RWPE2 (cell line): ENCODE data around the gene CMSS1.

ENCODE experiments used
- ATAC-seq: fragments of 200-7000 bp; cut with Tn5 transposase; 3 replicates; pipeline ENCODE4 v1.9.1; 2021; ENCODE audit warnings: low read depth
- DNase-seq: peaks from one replicate; pipeline ENCODE4 v3.0.0-alpha.2; 2020; ENCODE audit warnings: low spot score
- H3K27ac ChIP-seq: fragments of 450-650 bp; 2 replicates; pipeline ENCODE4 v1.5.1; 2017; ENCODE audit warnings: mild to moderate bottlenecking; ENCODE audit not compliant: poor library complexity, severe bottlenecking
- H3K27me3 ChIP-seq: fragments of 250-450 bp; sonication (Bioruptor Pico); 2 replicates; pipeline ENCODE4 v1.5.1; 2021; ENCODE audit warnings: mild to moderate bottlenecking, moderate library complexity; ENCODE audit not compliant: insufficient read depth, poor library complexity, severe bottlenecking
- H3K36me3 ChIP-seq: fragments of 250-450 bp; sonication (Bioruptor Pico); 2 replicates; pipeline ENCODE4 v1.5.1; 2020; ENCODE audit warnings: low read depth, mild to moderate bottlenecking, moderate library complexity
- H3K4me1 ChIP-seq: fragments of 250-450 bp; sonication (Bioruptor Pico); 2 replicates; pipeline ENCODE4 v1.5.1; 2021; ENCODE audit warnings: mild to moderate bottlenecking, moderate library complexity; ENCODE audit not compliant: insufficient read depth, poor library complexity, severe bottlenecking
- H3K4me3 ChIP-seq: fragments of 250-450 bp; sonication (Bioruptor Pico); 2 replicates; pipeline ENCODE4 v1.5.1; 2021; ENCODE audit warnings: mild to moderate bottlenecking, moderate library complexity; ENCODE audit not compliant: severe bottlenecking
- H3K9me3 ChIP-seq: fragments of 250-450 bp; sonication (Bioruptor Pico); 2 replicates; pipeline ENCODE4 v1.5.1; 2021; ENCODE audit warnings: mild to moderate bottlenecking, moderate library complexity; ENCODE audit not compliant: severe bottlenecking
- TF ChIP-seq, protein P1 (sequence below): fragments of 450-650 bp; IDR thresholded peaks from one replicate; pipeline ENCODE4 v1.5.1; 2017; ENCODE audit warnings: mild to moderate bottlenecking, moderate library complexity; ENCODE audit not compliant: poor library complexity, severe bottlenecking

The CMSS1 gene

GRCh38 chr3:100081311-100081710, 263.6 kb downstream of the CMSS1 start:
- TF ChIP-seq, protein P1, sequence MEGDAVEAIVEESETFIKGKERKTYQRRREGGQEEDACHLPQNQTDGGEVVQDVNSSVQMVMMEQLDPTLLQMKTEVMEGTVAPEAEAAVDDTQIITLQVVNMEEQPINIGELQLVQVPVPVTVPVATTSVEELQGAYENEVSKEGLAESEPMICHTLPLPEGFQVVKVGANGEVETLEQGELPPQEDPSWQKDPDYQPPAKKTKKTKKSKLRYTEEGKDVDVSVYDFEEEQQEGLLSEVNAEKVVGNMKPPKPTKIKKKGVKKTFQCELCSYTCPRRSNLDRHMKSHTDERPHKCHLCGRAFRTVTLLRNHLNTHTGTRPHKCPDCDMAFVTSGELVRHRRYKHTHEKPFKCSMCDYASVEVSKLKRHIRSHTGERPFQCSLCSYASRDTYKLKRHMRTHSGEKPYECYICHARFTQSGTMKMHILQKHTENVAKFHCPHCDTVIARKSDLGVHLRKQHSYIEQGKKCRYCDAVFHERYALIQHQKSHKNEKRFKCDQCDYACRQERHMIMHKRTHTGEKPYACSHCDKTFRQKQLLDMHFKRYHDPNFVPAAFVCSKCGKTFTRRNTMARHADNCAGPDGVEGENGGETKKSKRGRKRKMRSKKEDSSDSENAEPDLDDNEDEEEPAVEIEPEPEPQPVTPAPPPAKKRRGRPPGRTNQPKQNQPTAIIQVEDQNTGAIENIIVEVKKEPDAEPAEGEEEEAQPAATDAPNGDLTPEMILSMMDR = no peak
- no peak overlapping the region for H3K4me3 ChIP-seq
- ATAC-seq (no peak), DNase-seq (no peak)
- no peaks in the 10 kb centered on the region for H3K36me3 ChIP-seq
- H3K27me3 ChIP-seq = no peaks in the 10 kb centered on the region
- no peaks in the 10 kb centered on the region for H3K9me3 ChIP-seq
- H3K4me1 ChIP-seq = no peaks in the 10 kb centered on the region
- H3K27ac ChIP-seq = no peak overlapping the region

GRCh38 chr3:100081986-100082692, 264.5 kb downstream of the CMSS1 start:
- no peak overlapping the region for H3K27ac ChIP-seq
- no peaks in the 10 kb centered on the region for H3K27me3 ChIP-seq
- no peak for ATAC-seq
- no peak for DNase-seq
- no peaks in the 10 kb centered on the region for H3K36me3 ChIP-seq
- no peaks in the 10 kb centered on the region for H3K9me3 ChIP-seq
- TF ChIP-seq, protein P1 = no peak
- H3K4me1 ChIP-seq = no peaks in the 10 kb centered on the region
- H3K4me3 ChIP-seq = no peak overlapping the region

DNA sequence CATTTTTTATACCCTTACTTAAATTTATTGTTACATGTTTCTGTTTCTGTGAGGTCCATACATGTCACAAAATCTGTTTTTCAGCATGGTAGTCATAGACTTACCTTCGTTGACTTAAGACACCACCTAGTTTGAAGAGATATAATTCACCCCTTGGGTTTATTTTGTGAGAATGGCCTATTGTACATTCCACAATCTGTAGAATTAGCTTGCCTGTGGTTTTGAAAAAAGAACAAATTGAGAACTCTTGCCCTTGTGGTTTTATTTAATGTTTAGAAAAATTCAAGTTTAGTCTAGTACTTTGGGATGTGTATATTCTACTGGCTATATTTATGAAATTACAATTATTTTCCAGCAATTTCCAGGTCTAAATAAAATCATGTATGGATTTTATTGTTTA, 265.1 kb downstream of the CMSS1 start:
- Histone ChIP-seq H3K4me1 (no peaks in the 10 kb centered on the region), H3K27me3 (no peaks in the 10 kb centered on the region), H3K4me3 (no peak overlapping the region), H3K9me3 (no peaks in the 10 kb centered on the region), H3K36me3 (no peaks in the 10 kb centered on the region), H3K27ac (no peak overlapping the region)
- TF ChIP-seq, protein P1 = no peak
- DNase-seq (no peak), ATAC-seq (no peak)

DNA sequence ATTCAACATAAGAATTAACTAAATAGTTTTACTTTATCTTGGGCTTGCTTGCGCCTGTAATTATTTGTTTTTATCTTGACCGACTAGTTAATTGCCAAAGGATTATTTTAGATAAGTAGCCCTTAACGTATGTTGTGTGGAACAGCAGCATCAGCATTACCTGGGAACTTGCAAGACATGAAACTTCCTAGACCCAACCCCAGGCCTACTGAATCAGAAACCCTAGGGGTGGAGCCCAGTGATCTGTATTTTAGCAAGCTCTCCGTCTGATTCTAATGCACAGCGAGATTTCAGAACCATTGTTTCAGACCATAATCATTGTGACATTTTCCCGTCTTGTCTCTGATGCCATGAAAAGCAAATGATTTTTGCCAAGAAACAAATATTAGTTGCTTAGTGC, 265.5 kb downstream of the CMSS1 start:
- H3K27ac ChIP-seq = no peak overlapping the region
- DNase-seq = no peak
- no peaks in the 10 kb centered on the region for H3K27me3 ChIP-seq
- H3K4me1 ChIP-seq = no peaks in the 10 kb centered on the region
- no peak overlapping the region for H3K4me3 ChIP-seq
- no peaks in the 10 kb centered on the region for H3K9me3 ChIP-seq
- no peak for ATAC-seq
- TF ChIP-seq, protein P1 = no peak
- H3K36me3 ChIP-seq = no peaks in the 10 kb centered on the region

DNA sequence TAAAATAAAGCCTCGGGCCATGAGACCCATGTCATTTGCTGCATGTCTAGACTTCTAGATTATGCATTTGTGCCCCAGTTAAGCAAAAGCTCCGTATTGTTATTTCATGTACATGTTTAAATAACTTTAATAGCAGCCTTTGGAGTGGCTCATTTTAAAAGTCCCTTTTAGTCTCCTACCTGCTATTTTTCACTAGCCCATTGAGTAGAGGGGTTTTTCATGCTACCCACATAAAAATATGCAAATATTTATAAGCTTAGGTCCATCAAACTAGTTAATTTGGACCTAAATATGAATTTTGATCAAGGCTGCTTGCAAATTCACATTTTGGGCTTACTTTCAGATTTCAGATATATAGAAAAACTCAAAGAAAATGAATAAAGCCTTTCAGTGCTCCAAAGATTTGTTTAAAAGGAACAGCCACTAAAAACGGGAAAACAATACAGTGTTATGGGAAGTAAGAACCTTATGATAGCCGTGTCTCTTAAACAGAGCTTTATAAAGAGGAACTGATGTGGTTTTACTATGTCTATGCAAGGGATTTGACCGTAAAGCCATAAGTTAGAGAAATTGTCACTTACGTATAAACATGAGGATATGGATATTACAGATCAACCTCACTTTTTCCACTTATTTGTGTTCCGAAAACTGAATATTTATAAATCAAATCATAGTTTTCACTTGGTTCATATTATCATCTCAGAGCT, 266.6 kb downstream of the CMSS1 start:
- no peak overlapping the region for H3K4me3 ChIP-seq
- H3K27ac ChIP-seq = no peak overlapping the region
- H3K9me3 ChIP-seq = no peaks in the 10 kb centered on the region
- DNase-seq = no peak
- TF ChIP-seq, protein P1 = no peak
- no peak for ATAC-seq
- H3K4me1 ChIP-seq = no peaks in the 10 kb centered on the region
- no peaks in the 10 kb centered on the region for H3K27me3 ChIP-seq
- H3K36me3 ChIP-seq = no peaks in the 10 kb centered on the region
